Measurements from ENCODE around the gene DPP7. TPM values are rescaled to one million over a fixed set of nuclear protein-coding genes. Genes with fewer than 3 reads are reported as not detected.

Gene DPP7
- total RNA-seq, 2 donors from 2014 or later, result 172 to 236 TPM

GRCh38 chr9:137086531-137087408 lies 27.8 kb downstream of the DPP7 start, which contains the start of gene MAN1B1:
TSS of gene MAN1B1 (plus strand) at chr9:137086985. CDS start at chr9:137087000, 15 bp downstream.
- Mint-ChIP-seq H3K9me3 (no peaks in the 10 kb centered on the region), H3K27ac (peak within 1 kb of the TSS; percentile 89 to 98), H3K36me3 (peaks cover 0 to 5% of the 10 kb centered on the region in 2 donors)
- DNase-seq (ENCODE audit: low spot score in 2 of 2) (peak; percentile 99 to 100), ATAC-seq (peak; percentile 84 to 92)

- peak; percentile 3 to 4 for ATAC-seq
Measured at GRCh38 chr9:137085920-137086530, 28.5 kb downstream of the DPP7 start.

GRCh38 chr9:137084526-137084925 lies 30.0 kb downstream of the DPP7 start:
- Mint-ChIP-seq H3K36me3 (peaks cover 0 to 5% of the 10 kb centered on the region in 2 donors), H3K27ac (no peak overlapping the region), H3K9me3 (no peaks in the 10 kb centered on the region)
- DNase-seq (ENCODE audit: low spot score in 2 of 2), result no peak
- ATAC-seq, result no peak

More at GRCh38 chr9:137085920-137086530, 28.5 kb downstream of the DPP7 start:
- Mint-ChIP-seq H3K27ac (peak overlapping the region; percentile 89 to 98), H3K9me3 (no peaks in the 10 kb centered on the region), H3K36me3 (peaks cover 0 to 5% of the 10 kb centered on the region in 2 donors)
- peak in 1 of 2 donors; percentile 40 for DNase-seq (ENCODE audit: low spot score in 2 of 2)

DNA sequence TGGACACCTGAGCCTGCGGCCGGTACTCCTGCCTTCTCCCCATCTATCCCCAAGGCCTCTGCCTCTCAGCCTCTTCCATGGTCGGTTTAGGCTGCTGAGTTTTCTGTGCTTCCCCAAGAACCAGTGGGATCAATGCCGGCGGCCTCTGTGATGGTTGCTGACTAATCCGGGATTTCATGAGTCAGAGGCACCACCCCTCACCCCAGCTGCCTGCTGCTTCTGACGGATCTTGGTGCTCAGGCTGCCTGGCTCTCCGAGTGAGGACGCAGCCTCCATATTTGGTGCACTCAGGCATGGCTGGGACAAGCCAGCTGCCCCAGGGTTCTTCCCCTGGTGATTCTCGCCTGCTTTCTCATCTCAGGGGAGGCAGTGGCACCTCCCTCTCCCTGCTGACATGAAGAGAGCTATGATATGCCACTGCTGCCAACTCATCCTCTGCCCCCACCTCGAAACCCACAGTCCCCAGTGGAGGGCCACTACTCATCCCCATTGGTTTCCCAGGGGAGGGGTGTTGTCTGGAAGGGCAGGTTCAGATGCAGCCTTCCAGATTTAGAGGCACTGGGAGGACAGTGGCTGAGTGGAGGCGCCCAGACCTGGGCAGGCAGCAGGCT lies 31.0 kb downstream of the DPP7 start:
- peak in 1 of 2 donors; percentile 40 for ATAC-seq
- H3K9me3 Mint-ChIP-seq, result no peaks in the 10 kb centered on the region
- no peak overlapping the region for H3K27ac Mint-ChIP-seq
- peaks cover 0 to 5% of the 10 kb centered on the region in 2 donors for H3K36me3 Mint-ChIP-seq
- peak in 1 of 2 donors; percentile 77 for DNase-seq (ENCODE audit: low spot score in 2 of 2)

- ATAC-seq, result no peak
- Mint-ChIP-seq H3K27ac (no peak overlapping the region), H3K9me3 (no peaks in the 10 kb centered on the region), H3K36me3 (peaks cover 0 to 1% of the 10 kb centered on the region in 2 donors)
- DNase-seq (ENCODE audit: low spot score in 2 of 2), result no peak
Measured at GRCh38 chr9:137082925-137083290, 31.6 kb downstream of the DPP7 start.

GRCh38 chr9:137082222-137082924 lies 32.2 kb downstream of the DPP7 start:
- DNase-seq (ENCODE audit: low spot score in 2 of 2), result no peak
- H3K27ac Mint-ChIP-seq, result no peak overlapping the region
- H3K9me3 Mint-ChIP-seq, result no peaks in the 10 kb centered on the region
- ATAC-seq, result no peak
- H3K36me3 Mint-ChIP-seq, result no peaks in the 10 kb centered on the region

GRCh38 chr9:137080260-137081122 lies 34.0 kb downstream of the DPP7 start:
- Mint-ChIP-seq H3K27ac (peak overlapping the region in 1 of 2 donors; percentile 46), H3K36me3 (no peaks in the 10 kb centered on the region), H3K9me3 (no peaks in the 10 kb centered on the region)
- ATAC-seq (no peak), DNase-seq (ENCODE audit: low spot score in 2 of 2) (no peak)

DNA sequence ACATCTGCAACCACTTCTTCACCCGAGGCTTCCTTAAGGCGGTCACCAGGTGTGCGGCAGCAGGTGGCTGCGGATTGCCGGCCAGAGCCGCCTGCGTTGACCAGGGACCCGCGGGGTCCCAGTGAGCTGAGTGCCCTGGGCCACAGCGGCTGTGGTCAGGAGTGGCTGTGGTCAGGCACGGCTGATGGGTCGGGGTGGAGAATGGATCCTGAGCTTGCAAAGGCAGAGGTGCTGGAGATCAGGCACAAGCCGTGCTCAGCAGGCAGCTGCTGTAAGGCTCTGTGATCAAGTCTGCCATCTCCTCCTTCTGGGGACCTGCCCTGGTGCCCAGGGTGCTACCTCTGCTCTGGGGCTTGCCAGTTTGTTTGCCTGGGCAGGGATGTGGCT lies 35.1 kb downstream of the DPP7 start:
- DNase-seq (ENCODE audit: low spot score in 2 of 2), result no peak
- Mint-ChIP-seq H3K36me3 (no peaks in the 10 kb centered on the region), H3K27ac (no peak overlapping the region), H3K9me3 (no peaks in the 10 kb centered on the region)
- ATAC-seq, result no peak

DNA sequence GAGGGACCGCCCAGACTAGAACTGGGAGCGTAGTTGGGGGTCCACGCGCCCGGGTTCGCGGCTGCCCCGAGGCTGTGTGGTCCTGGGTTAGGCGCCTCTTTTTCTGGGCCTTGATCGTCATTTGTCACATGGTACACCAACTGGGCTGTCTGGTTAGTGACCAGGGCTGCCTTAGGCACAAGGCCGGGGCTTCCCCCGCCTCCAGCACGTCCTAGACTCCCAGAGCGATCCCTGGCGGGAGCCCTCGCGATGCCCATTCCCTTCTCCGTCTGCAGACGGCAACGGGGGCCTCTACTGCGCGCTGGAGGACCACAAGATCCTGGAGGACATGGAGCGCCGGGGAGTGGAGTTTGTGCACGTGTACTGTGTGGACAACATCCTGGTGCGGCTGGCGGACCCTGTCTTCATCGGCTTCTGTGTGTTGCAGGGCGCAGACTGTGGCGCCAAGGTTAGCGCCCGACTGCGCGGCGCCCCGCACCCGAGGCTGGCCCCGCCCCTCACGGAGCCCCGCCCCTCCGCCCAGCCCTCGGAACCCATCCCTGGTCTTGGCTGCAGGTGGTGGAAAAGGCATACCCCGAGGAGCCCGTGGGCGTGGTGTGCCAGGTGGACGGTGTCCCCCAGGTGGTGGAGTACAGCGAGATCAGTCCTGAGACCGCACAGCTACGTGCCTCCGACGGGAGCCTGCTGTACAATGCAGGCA lies 35.7 kb downstream of the DPP7 start:
- no peaks in the 10 kb centered on the region for H3K36me3 Mint-ChIP-seq
- no peak for DNase-seq (ENCODE audit: low spot score in 2 of 2)
- H3K9me3 Mint-ChIP-seq, result no peaks in the 10 kb centered on the region
- no peak overlapping the region for H3K27ac Mint-ChIP-seq
- no peak for ATAC-seq

- H3K9me3 Mint-ChIP-seq, result no peaks in the 10 kb centered on the region
- peak; percentile 37 to 55 for ATAC-seq
- DNase-seq (ENCODE audit: low spot score in 2 of 2), result peak in 1 of 2 donors; percentile 43
- H3K36me3 Mint-ChIP-seq, result no peaks in the 10 kb centered on the region
- no peak overlapping the region for H3K27ac Mint-ChIP-seq
Measured at GRCh38 chr9:137077758-137078693, 36.5 kb downstream of the DPP7 start.

DNA sequence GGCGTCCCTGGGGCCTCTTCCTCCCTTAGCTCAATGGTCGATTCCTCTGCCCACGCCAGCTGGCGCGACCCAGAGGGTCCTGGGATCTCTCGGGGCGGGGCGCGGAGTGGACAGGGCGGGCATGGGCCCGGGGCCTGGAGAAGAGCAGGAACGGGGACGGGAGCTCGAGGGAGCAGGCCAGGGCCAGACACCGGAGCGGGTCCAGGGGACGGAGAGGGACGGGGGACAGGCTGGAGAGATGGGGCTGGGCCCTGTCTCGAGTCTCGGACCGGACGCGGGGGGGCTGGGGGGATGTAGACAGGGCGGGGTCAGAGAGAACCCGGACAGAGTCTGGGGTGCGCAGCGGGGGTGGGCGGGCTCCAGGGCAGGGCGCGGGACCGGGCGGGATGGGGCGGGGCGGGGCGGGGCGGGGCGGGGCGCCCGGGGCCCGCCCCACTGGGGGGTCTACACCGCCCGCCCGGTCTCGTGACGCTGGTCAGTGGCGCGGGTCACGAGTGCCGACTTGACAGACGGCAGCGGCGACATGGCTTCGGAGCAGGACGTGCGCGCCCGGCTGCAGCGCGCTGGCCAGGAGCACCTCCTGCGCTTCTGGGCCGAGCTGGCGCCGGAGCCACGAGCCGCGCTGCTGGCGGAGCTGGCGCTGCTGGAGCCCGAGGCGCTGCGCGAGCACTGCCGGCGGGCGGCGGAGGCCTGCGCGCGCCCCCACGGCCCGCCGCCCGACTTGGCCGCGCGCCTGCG lies 37.4 kb downstream of the DPP7 start, which contains the start of gene UAP1L1:
Gene UAP1L1 (plus strand): TSS at position 508 of the 738 bp plus-strand sequence. CDS start 16 bp downstream, at position 524.
- H3K36me3 Mint-ChIP-seq, result no peaks in the 10 kb centered on the region
- no peaks in the 10 kb centered on the region for H3K9me3 Mint-ChIP-seq
- DNase-seq (ENCODE audit: low spot score in 2 of 2) (peak in 1 of 2 donors; percentile 60), ATAC-seq (peak; percentile 80 to 85)
- no peak within 1 kb of the TSS for H3K27ac Mint-ChIP-seq

DNA sequence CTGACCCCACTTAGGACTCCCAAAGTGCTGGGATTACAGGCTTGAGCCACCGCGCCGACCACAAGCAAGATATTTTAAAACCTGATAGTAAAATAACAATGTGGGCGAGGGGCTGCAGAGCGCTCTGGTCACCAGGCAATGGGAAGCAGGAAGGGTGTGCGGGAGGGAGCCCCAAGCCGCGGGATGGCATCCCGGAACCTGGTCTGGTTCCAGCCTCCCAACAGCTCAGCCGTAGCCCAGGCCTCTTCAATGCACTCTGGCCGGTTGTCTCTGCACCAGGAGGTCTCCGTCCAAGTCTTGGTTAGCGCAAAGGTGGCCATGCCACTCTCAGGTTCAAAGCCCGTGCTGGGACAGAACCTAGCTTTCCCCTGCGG lies 37.9 kb downstream of the DPP7 start:
- Mint-ChIP-seq H3K27ac (no peak overlapping the region), H3K36me3 (no peaks in the 10 kb centered on the region), H3K9me3 (no peaks in the 10 kb centered on the region)
- DNase-seq (ENCODE audit: low spot score in 2 of 2), result no peak
- ATAC-seq, result no peak

DNA sequence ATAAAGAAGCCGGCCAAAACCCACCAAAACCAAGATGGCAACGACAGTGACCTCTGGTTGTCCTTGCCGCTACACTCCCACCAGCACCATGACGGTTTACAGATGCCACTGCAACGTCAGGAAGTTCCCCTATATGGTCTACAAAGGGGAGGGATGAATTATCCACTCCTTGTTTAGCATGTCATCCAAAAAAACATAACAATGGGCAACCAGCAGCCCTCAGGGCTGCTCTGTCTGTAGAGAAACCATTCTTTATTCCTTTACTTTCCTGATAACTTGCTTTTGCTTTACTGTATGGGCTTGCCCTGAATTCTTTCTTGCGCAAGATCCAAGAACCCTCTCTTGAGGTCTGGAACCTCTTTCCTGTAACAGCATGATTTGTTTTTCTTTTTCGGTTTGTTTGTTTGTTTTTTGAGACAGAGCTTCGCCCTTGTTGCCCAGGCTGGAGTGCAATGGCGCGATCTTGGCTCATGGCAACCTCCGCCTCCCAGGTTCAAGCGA lies 39.2 kb downstream of the DPP7 start:
- Mint-ChIP-seq H3K36me3 (no peaks in the 10 kb centered on the region), H3K9me3 (no peaks in the 10 kb centered on the region), H3K27ac (no peak overlapping the region)
- no peak for DNase-seq (ENCODE audit: low spot score in 2 of 2)
- ATAC-seq, result no peak

All from activated naive CD4-positive, alpha-beta T cell treated with anti-CD3 and anti-CD28 coated beads, Interleukin-2, amount 50 U/mL, for 72 hours (primary cell).